HUES64 (cell line): ENCODE data around the gene MUC22.
"Not testable (repeated sequence)": the region's sequence is repeated elsewhere in the genome, so short reads cannot be mapped to it uniquely, and the experiment has no call there.

Source experiments
- H3K27ac ChIP-seq: 2 replicates; pipeline ENCODE4 v1.7.0; 2013; ENCODE audit warnings: low read depth, low read length, inconsistent platforms
- H3K27me3 ChIP-seq: 2 replicates; pipeline ENCODE4 v1.6.1; 2013; ENCODE audit warnings: mild to moderate bottlenecking, low read length; ENCODE audit not compliant: insufficient read depth
- H3K36me3 ChIP-seq: 2 replicates; pipeline ENCODE4 v1.6.1; 2013; ENCODE audit warnings: mild to moderate bottlenecking, low read length; ENCODE audit not compliant: insufficient read depth
- H3K4me1 ChIP-seq: 2 replicates; pipeline ENCODE4 v1.6.1; 2013; ENCODE audit warnings: mild to moderate bottlenecking, low read length, moderate library complexity; ENCODE audit not compliant: insufficient read depth
- H3K4me3 ChIP-seq: 2 replicates; pipeline ENCODE4 v1.5.1; 2013; ENCODE audit warnings: mild to moderate bottlenecking, low read length, moderate library complexity
- H3K9ac ChIP-seq: 2 replicates; pipeline ENCODE4 v1.6.1; 2013; ENCODE audit warnings: mild to moderate bottlenecking, low read depth, low read length
- H3K9me3 ChIP-seq: 2 replicates; pipeline ENCODE4 v1.6.1; 2013; ENCODE audit warnings: low read depth, low read length; ENCODE audit not compliant: insufficient read depth
- WGBS: fragments of 150-250, 120-280 bp; methylation state at CpG from one replicate; pipeline ENCODE4 v1.1.7; 2013; ENCODE audit warnings: missing lambda C conversion rate; 5-methylcytosine and 5-hydroxymethylcytosine counted together

Gene MUC22

GRCh38 chr6:31041372-31041974 is 31.2 kb downstream of the MUC22 start:
- 87% methylated on average over 12 of the region's 12 CpGs for WGBS
- Histone ChIP-seq H3K4me3 (no peak overlapping the region), H3K4me1 (no peaks in the 10 kb centered on the region), H3K36me3 (no peaks in the 10 kb centered on the region), H3K27ac (no peak overlapping the region), H3K27me3 (no peaks in the 10 kb centered on the region), H3K9me3 (no peaks in the 10 kb centered on the region), H3K9ac (no peak overlapping the region)

- Histone ChIP-seq H3K4me3 (no peak overlapping the region), H3K36me3 (no peaks in the 10 kb centered on the region), H3K27ac (no peak overlapping the region), H3K4me1 (no peaks in the 10 kb centered on the region), H3K9me3 (no peaks in the 10 kb centered on the region), H3K9ac (no peak overlapping the region), H3K27me3 (no peaks in the 10 kb centered on the region)
- WGBS = 31% methylated on average over 4 of the region's 4 CpGs
Measured at GRCh38 chr6:31042806-31043205, 32.5 kb downstream of the MUC22 start.

- Histone ChIP-seq H3K9ac (no peak overlapping the region), H3K36me3 (no peaks in the 10 kb centered on the region), H3K9me3 (no peaks in the 10 kb centered on the region), H3K4me1 (no peaks in the 10 kb centered on the region), H3K27me3 (no peaks in the 10 kb centered on the region), H3K4me3 (no peak overlapping the region), H3K27ac (no peak overlapping the region)
- 80% methylated on average over 4 of the region's 4 CpGs for WGBS
Measured at GRCh38 chr6:31048099-31048498, 37.8 kb downstream of the MUC22 start.

- no peaks in the 10 kb centered on the region for H3K4me1 ChIP-seq
- no peak overlapping the region for H3K4me3 ChIP-seq
- no peak overlapping the region for H3K9ac ChIP-seq
- H3K36me3 ChIP-seq = no peaks in the 10 kb centered on the region
- no peaks in the 10 kb centered on the region for H3K9me3 ChIP-seq
- H3K27me3 ChIP-seq = no peaks in the 10 kb centered on the region
- 96% methylated on average over 4 of the region's 6 CpGs for WGBS
- no peak overlapping the region for H3K27ac ChIP-seq
Measured at GRCh38 chr6:31049518-31049917, 39.2 kb downstream of the MUC22 start.

GRCh38 chr6:31053187-31053586 is 42.9 kb downstream of the MUC22 start:
- WGBS = 96% methylated on average over 3 of the region's 4 CpGs
- not testable (repeated sequence) for H3K27me3 ChIP-seq, H3K36me3 ChIP-seq, H3K4me1 ChIP-seq, H3K9ac ChIP-seq, H3K4me3 ChIP-seq, H3K27ac ChIP-seq, H3K9me3 ChIP-seq

- peaks cover 12% of the 10 kb centered on the region; the same call in 1 of the 2 replicates for H3K4me1 ChIP-seq
- WGBS = 72% methylated on average over 8 of the region's 8 CpGs
- H3K9me3 ChIP-seq = no peaks in the 10 kb centered on the region
- no peak overlapping the region for H3K9ac ChIP-seq
- no peaks in the 10 kb centered on the region for H3K36me3 ChIP-seq
- no peak overlapping the region for H3K4me3 ChIP-seq
- no peak overlapping the region for H3K27ac ChIP-seq
- H3K27me3 ChIP-seq = no peaks in the 10 kb centered on the region
Measured at GRCh38 chr6:31053873-31054272, 43.6 kb downstream of the MUC22 start.

GRCh38 chr6:31055441-31055840 is 45.2 kb downstream of the MUC22 start:
- Histone ChIP-seq H3K36me3 (no peaks in the 10 kb centered on the region), H3K27me3 (no peaks in the 10 kb centered on the region), H3K4me1 (peaks cover 12% of the 10 kb centered on the region; the same call in 1 of the 2 replicates), H3K27ac (no peak overlapping the region), H3K9me3 (no peaks in the 10 kb centered on the region), H3K4me3 (no peak overlapping the region), H3K9ac (no peak overlapping the region)
- WGBS = 89% methylated on average over 4 of the region's 4 CpGs

GRCh38 chr6:31057426-31058003 is 47.2 kb downstream of the MUC22 start:
- no peak overlapping the region; the same call in 1 of the 2 replicates for H3K9ac ChIP-seq
- H3K27ac ChIP-seq = no peak overlapping the region

GRCh38 chr6:31058128-31058894 is 48.0 kb downstream of the MUC22 start:
- Histone ChIP-seq H3K27ac (no peak overlapping the region), H3K4me1 (peaks cover 12% of the 10 kb centered on the region; the same call in 1 of the 2 replicates), H3K36me3 (no peaks in the 10 kb centered on the region), H3K27me3 (no peaks in the 10 kb centered on the region), H3K9ac (no peak overlapping the region; the same call in 1 of the 2 replicates), H3K4me3 (no peak overlapping the region), H3K9me3 (no peaks in the 10 kb centered on the region)
- 78% methylated on average over 10 of the region's 10 CpGs for WGBS

More at GRCh38 chr6:31057426-31058003, 47.2 kb downstream of the MUC22 start:
- Histone ChIP-seq H3K4me3 (no peak overlapping the region), H3K27me3 (no peaks in the 10 kb centered on the region), H3K4me1 (peaks cover 12% of the 10 kb centered on the region; the same call in 1 of the 2 replicates), H3K9me3 (no peaks in the 10 kb centered on the region), H3K36me3 (no peaks in the 10 kb centered on the region)
- 57% methylated on average over 4 of the region's 4 CpGs for WGBS

- Histone ChIP-seq H3K4me1 (peaks cover 12% of the 10 kb centered on the region; the same call in 1 of the 2 replicates), H3K9ac (no peak overlapping the region), H3K36me3 (no peaks in the 10 kb centered on the region), H3K9me3 (no peaks in the 10 kb centered on the region), H3K27me3 (no peaks in the 10 kb centered on the region), H3K4me3 (no peak overlapping the region), H3K27ac (no peak overlapping the region)
- 96% methylated on average over 8 of the region's 8 CpGs for WGBS
Measured at GRCh38 chr6:31060145-31060544, 49.9 kb downstream of the MUC22 start.

GRCh38 chr6:31063906-31064435 is 53.7 kb downstream of the MUC22 start:
- no peaks in the 10 kb centered on the region for H3K36me3 ChIP-seq
- H3K27me3 ChIP-seq = no peaks in the 10 kb centered on the region
- no peak overlapping the region for H3K27ac ChIP-seq
- no peaks in the 10 kb centered on the region for H3K9me3 ChIP-seq
- 89% methylated on average over 5 of the region's 7 CpGs for WGBS
- H3K4me3 ChIP-seq = no peak overlapping the region
- no peak overlapping the region for H3K9ac ChIP-seq
- no peaks in the 10 kb centered on the region for H3K4me1 ChIP-seq
